ENCODE results near the gene PM20D2. TPM values are rescaled to one million over a fixed set of nuclear protein-coding genes. Genes with fewer than 3 reads are reported as not detected.

Gene PM20D2
- total and polyA plus RNA-seq, 2 of the 8 experiments (the other 6 are each of a cell fraction or from before 2014, with no cell fraction given) = 2.7 to 7.6 TPM

GRCh38 chr6:89117211-89118108 lies 28.4 kb upstream of the PM20D2 start, which contains the start of gene SRSF12 (continued):
- TF ChIP-seq CHD7 (IDR thresholded peaks at IDR 0.05; ENCODE audit: insufficient replicate concordance, low read length) = no peak
- TF ChIP-seq SP2 (IDR thresholded peaks at IDR 0.05; ENCODE audit: low read length) = no peak
- TF ChIP-seq GTF2F1 (IDR thresholded peaks at IDR 0.05; ENCODE audit: borderline replicate concordance, low read depth, low read length) = no peak
- no peak for TF ChIP-seq ATF2 (IDR thresholded peaks at IDR 0.05; ENCODE audit: low read length)
- no peak for TF ChIP-seq RFX5 (IDR thresholded peaks at IDR 0.05; ENCODE audit: borderline replicate concordance, low read depth, low read length)
- TF ChIP-seq TCF12 (IDR thresholded peaks at IDR 0.05; ENCODE audit: low read depth, low read length) = no peak
- TF ChIP-seq PHF8 (conservative IDR thresholded peaks at IDR 0.05; ENCODE audit: low read depth, low read length) = 0 out of 2 replicates have a peak, but pooled peaks have one; percentile 63
- TF ChIP-seq BCL11A (IDR thresholded peaks at IDR 0.05; ENCODE audit: low read depth in 2 of 2, low read length in 2 of 2) = no peak

All from H1 (cell line).